ENCODE measurements around the gene KLHL29. TPM values are rescaled to one million over a fixed set of nuclear protein-coding genes. Genes with fewer than 3 reads are reported as not detected.

KLHL29 gene
- total and polyA plus RNA-seq, 2 of the 13 experiments (the other 11 are each of a cell fraction or from before 2014, with no cell fraction given), result 0.01 TPM; not detected in 1

DNA sequence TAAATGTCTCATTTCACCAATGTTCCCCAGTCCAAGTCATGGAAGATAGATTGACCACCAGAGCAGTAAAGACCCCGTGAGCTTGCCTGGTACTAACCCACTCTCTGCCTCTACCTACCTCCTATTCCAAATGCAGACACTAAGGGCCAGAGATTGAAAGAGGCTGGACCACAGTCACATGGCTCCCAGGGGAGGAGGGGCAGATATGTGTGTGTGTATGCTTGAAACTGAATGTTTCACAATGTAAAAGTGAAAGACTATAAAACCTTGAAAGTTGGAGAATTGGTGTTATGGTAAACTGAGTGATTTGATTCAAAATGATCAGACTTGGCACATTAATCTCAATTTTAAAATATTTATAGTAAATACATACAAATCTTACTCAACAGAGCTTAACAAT lies 21.7 kb upstream of the KLHL29 start (continued):
- TF ChIP-seq ZBTB20 (CRISPR knock-in tag; IDR thresholded peaks at IDR 0.05; ENCODE audit: borderline replicate concordance, low read depth), result no peak
- no peak for TF ChIP-seq ZNF569 (CRISPR knock-in tag; IDR thresholded peaks at IDR 0.05; ENCODE audit: borderline replicate concordance)
- TF ChIP-seq, protein P1, sequence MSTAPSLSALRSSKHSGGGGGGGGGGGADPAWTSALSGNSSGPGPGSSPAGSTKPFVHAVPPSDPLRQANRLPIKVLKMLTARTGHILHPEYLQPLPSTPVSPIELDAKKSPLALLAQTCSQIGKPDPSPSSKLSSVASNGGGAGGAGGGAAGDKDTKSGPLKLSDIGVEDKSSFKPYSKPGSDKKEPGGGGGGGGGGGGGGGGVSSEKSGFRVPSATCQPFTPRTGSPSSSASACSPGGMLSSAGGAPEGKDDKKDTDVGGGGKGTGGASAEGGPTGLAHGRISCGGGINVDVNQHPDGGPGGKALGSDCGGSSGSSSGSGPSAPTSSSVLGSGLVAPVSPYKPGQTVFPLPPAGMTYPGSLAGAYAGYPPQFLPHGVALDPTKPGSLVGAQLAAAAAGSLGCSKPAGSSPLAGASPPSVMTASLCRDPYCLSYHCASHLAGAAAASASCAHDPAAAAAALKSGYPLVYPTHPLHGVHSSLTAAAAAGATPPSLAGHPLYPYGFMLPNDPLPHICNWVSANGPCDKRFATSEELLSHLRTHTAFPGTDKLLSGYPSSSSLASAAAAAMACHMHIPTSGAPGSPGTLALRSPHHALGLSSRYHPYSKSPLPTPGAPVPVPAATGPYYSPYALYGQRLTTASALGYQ (CRISPR knock-in tag; IDR thresholded peaks at IDR 0.05), result no peak
- TF ChIP-seq SMC3 (IDR thresholded peaks at IDR 0.05; ENCODE audit: low read length), result no peak

DNA sequence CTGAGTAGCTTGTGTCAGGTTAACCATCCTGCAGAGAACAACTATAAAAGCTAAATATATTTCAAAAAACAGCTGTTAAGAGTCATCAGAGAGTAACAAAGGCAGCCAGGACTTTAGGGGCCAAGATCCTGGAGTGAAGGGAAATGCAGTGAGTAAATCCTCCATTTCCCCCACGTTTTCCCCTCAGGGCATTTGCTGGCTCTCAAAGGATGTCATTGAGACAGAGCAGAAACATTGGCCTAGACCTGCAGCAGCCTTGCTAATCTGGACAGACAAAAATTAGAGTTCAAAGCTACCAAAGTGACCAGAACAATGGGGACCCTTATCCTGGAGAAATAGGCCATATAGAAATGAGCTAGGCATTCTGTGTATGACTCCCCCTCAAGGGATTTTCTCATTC lies 21.1 kb upstream of the KLHL29 start:
- intact Hi-C loops (cut with micrococcal nuclease; ENCODE audit: unreplicated experiment), result no loop called here
- no peak for ATAC-seq
- no peak for TF ChIP-seq REL (CRISPR knock-in tag; conservative IDR thresholded peaks at IDR 0.05)
- TF ChIP-seq ZNF841 (CRISPR knock-in tag; IDR thresholded peaks at IDR 0.05; ENCODE audit: borderline replicate concordance), result no peak
- no peak for TF ChIP-seq EP300 (IDR thresholded peaks at IDR 0.05; ENCODE audit: low read depth in 2 of 2, low read length in 2 of 2)
- TF ChIP-seq EP300 (CRISPR knock-in tag; IDR thresholded peaks at IDR 0.05; ENCODE audit: borderline replicate concordance), result no peak
- TF ChIP-seq, protein P2, sequence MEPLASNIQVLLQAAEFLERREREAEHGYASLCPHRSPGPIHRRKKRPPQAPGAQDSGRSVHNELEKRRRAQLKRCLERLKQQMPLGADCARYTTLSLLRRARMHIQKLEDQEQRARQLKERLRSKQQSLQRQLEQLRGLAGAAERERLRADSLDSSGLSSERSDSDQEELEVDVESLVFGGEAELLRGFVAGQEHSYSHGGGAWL (CRISPR knock-in tag; IDR thresholded peaks at IDR 0.05), result no peak
- no peak for TF ChIP-seq ZSCAN20 (CRISPR knock-in tag; IDR thresholded peaks at IDR 0.05; ENCODE audit: borderline replicate concordance)
- TF ChIP-seq FOSL2 (CRISPR knock-in tag; IDR thresholded peaks at IDR 0.05), result no peak
- TF ChIP-seq, protein P3, sequence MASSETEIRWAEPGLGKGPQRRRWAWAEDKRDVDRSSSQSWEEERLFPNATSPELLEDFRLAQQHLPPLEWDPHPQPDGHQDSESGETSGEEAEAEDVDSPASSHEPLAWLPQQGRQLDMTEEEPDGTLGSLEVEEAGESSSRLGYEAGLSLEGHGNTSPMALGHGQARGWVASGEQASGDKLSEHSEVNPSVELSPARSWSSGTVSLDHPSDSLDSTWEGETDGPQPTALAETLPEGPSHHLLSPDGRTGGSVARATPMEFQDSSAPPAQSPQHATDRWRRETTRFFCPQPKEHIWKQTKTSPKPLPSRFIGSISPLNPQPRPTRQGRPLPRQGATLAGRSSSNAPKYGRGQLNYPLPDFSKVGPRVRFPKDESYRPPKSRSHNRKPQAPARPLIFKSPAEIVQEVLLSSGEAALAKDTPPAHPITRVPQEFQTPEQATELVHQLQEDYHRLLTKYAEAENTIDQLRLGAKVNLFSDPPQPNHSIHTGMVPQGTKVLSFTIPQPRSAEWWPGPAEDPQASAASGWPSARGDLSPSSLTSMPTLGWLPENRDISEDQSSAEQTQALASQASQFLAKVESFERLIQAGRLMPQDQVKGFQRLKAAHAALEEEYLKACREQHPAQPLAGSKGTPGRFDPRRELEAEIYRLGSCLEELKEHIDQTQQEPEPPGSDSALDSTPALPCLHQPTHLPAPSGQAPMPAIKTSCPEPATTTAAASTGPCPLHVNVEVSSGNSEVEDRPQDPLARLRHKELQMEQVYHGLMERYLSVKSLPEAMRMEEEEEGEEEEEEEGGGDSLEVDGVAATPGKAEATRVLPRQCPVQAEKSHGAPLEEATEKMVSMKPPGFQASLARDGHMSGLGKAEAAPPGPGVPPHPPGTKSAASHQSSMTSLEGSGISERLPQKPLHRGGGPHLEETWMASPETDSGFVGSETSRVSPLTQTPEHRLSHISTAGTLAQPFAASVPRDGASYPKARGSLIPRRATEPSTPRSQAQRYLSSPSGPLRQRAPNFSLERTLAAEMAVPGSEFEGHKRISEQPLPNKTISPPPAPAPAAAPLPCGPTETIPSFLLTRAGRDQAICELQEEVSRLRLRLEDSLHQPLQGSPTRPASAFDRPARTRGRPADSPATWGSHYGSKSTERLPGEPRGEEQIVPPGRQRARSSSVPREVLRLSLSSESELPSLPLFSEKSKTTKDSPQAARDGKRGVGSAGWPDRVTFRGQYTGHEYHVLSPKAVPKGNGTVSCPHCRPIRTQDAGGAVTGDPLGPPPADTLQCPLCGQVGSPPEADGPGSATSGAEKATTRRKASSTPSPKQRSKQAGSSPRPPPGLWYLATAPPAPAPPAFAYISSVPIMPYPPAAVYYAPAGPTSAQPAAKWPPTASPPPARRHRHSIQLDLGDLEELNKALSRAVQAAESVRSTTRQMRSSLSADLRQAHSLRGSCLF (CRISPR knock-in tag; IDR thresholded peaks at IDR 0.05; ENCODE audit: borderline replicate concordance), result no peak
- no peak for TF ChIP-seq ZSCAN31 (CRISPR knock-in tag; IDR thresholded peaks at IDR 0.05; ENCODE audit: low read depth)
- no peak for TF ChIP-seq ZNF331 (CRISPR knock-in tag; IDR thresholded peaks at IDR 0.05)
- TF ChIP-seq ZNF552 (CRISPR knock-in tag; IDR thresholded peaks at IDR 0.05; ENCODE audit: borderline replicate concordance), result no peak
- TF ChIP-seq ZNF256 (CRISPR knock-in tag; conservative IDR thresholded peaks at IDR 0.05), result no peak
- no peak for TF ChIP-seq ZFAT (CRISPR knock-in tag; conservative IDR thresholded peaks at IDR 0.05)
- TF ChIP-seq SRSF9 (IDR thresholded peaks at IDR 0.05; ENCODE audit: borderline replicate concordance, insufficient read depth, low read depth, low read length, poor library complexity, severe bottlenecking), result no peak

More for the DNA sequence above, 21.1 kb upstream of the KLHL29 start:
- Histone ChIP-seq H3K9ac (ENCODE audit: insufficient read depth, low read depth, low read length) (no peak overlapping the region), H3K9me3 (ENCODE audit: low read length) (no peaks in the 10 kb centered on the region), H2AFZ (ENCODE audit: low read length) (no peak overlapping the region), H3K27ac (ENCODE audit: extremely low read length, insufficient read depth, low read length) (no peak overlapping the region), H3K27me3 (ENCODE audit: control insufficient read depth in 1 of 2, insufficient read depth in 2 of 2, low read length in 2 of 2) (no peaks in the 10 kb centered on the region), H3K79me2 (ENCODE audit: insufficient read depth, low read length) (no peaks in the 10 kb centered on the region), H4K20me1 (ENCODE audit: insufficient read depth, low read length) (no peaks in the 10 kb centered on the region), H3K36me3 (replicated peaks in 1 of 2; ENCODE audit: control insufficient read depth in 1 of 2, insufficient read depth in 2 of 2, low read length in 2 of 2) (no peaks in the 10 kb centered on the region), H3K4me3 (replicated peaks in 1 of 3; ENCODE audit: insufficient read depth in 1 of 3, low read depth in 2 of 3, low read length in 3 of 3) (no peak overlapping the region), H3K4me1 (ENCODE audit: insufficient read depth, low read length) (peaks cover 21% of the 10 kb centered on the region), H3K4me2 (ENCODE audit: low read depth, low read length) (no peak overlapping the region)
- 0% methylated on average over 1 of the region's 1 CpG for WGBS (ENCODE audit: low lambda C conversion rate)
- ChIA-PET CTCF (ENCODE audit: low intra/inter-chr PET ratio, low total read pairs) (no interaction called here), POLR2A (no interaction called here)
- DNase-seq (ENCODE audit: low spot score) (no peak), FAIRE-seq (no peak)
- BruUV-seq (replicated peaks), result no TSS peak
- in situ Hi-C loops (cut with HindIII; ENCODE audit: extremely low pct_ligation_motif_present, low pct_unique_long_range_greater_than_20kb), result no loop called here

Measured in HepG2 (cell line).